GM12878 (cell line): ENCODE results near the gene POLR2L. TPM values are rescaled to one million over a fixed set of nuclear protein-coding genes. Genes with fewer than 3 reads are reported as not detected.

Experiments
- ATAC-seq: fragments of 200-7000 bp; cut with Tn5 transposase; 3 replicates; pipeline ENCODE4 v1.9.1; 2020; ENCODE audit warnings: mild to moderate bottlenecking, moderate library complexity
- BruUV-seq: library from RNA; stranded (reverse); fragments of 400-500 nt; replicated peaks from 2 replicates; lab custom pipeline; 2021; lab: Mats Ljungman, UMichigan
- CTCF ChIA-PET: fragments of 300-600 bp; sonication (Branson Sonifier 250); formaldehyde crosslinking; extraction: SDS; loops from one replicate; lab custom pipeline; 2021; ENCODE audit warnings: inconsistent platforms; lab: Yijun Ruan, JAX
- POLR2A ChIA-PET: fragments of 350-600 bp; formaldehyde crosslinking; extraction: SDS; loops from one replicate; lab custom pipeline; 2021; ENCODE audit warnings: inconsistent platforms; lab: Charles Lee
- RAD21 ChIA-PET: fragments of 300-600 bp; sonication (Branson Sonifier 250); formaldehyde crosslinking; loops from one replicate; lab custom pipeline; 2023; ENCODE audit warnings: antibody characterized with exemption; ENCODE audit not compliant: unreplicated experiment; lab: Charles Lee
- SMC1A ChIA-PET: fragments of 300-600 bp; sonication (Branson Sonifier 250); formaldehyde crosslinking; loops from one replicate; lab custom pipeline; 2023; ENCODE audit not compliant: unreplicated experiment, uncharacterized antibody; lab: Charles Lee
- DNase-seq: peaks from one replicate; pipeline ENCODE4 v3.0.0-alpha.2; 2011; ENCODE audit warnings: low read depth, low spot score
- FAIRE-seq: peaks from 3 replicates; lab custom pipeline; 2011; peaks lifted over from hg19 to GRCh38; lab: Jason Lieb, UNC
- H2AFZ ChIP-seq: 2 replicates; pipeline ENCODE4 v1.6.0; 2011; ENCODE audit warnings: low read depth, low read length, control low read depth; ENCODE audit not compliant: control insufficient read depth
- H3K27ac ChIP-seq: 2 replicates; pipeline ENCODE4 v1.5.1; 2011; ENCODE audit warnings: control low read depth; ENCODE audit not compliant: control insufficient read depth, insufficient read depth
- H3K27me3 ChIP-seq, 2 experiments: replicated peaks in 1 of 2; 2 replicates each; pipeline versions ENCODE4 v1.6.0 to v1.6.1; 2011; ENCODE audit warnings: low read length in 1 of 2; ENCODE audit not compliant: control insufficient read depth in 2 of 2, insufficient read depth in 2 of 2
- H3K36me3 ChIP-seq, 2 experiments: 2 replicates each; pipeline ENCODE4 v1.5.1; 2011; ENCODE audit warnings: low read length in 1 of 2; ENCODE audit not compliant: control insufficient read depth in 2 of 2, insufficient read depth in 2 of 2
- H3K4me1 ChIP-seq: 2 replicates; pipeline ENCODE4 v1.6.1; 2011; ENCODE audit warnings: mild to moderate bottlenecking, low read length, moderate library complexity, mixed read lengths; ENCODE audit not compliant: control insufficient read depth, insufficient read depth
- H3K4me2 ChIP-seq: 2 replicates; pipeline ENCODE4 v1.6.0; 2011; ENCODE audit warnings: control low read depth; ENCODE audit not compliant: control insufficient read depth, insufficient read depth
- H3K4me3 ChIP-seq: fragments of 200-600 bp; sonication (generic); 2 replicates; pipeline ENCODE4 v1.5.1; 2016
- H3K79me2 ChIP-seq: 2 replicates; pipeline ENCODE4 v1.6.0; 2011; ENCODE audit warnings: low read length; ENCODE audit not compliant: control insufficient read depth, insufficient read depth
- H3K9ac ChIP-seq: 2 replicates; pipeline ENCODE4 v1.8.0; 2011; ENCODE audit warnings: low read length, control low read depth, mixed read lengths; ENCODE audit not compliant: control insufficient read depth, insufficient read depth
- H3K9me3 ChIP-seq: replicated peaks from 3 replicates; pipeline ENCODE4 v1.5.1; 2011; ENCODE audit warnings: mild to moderate bottlenecking, low read length; ENCODE audit not compliant: control insufficient read depth, insufficient read depth
- H4K20me1 ChIP-seq: 2 replicates; pipeline ENCODE4 v1.6.0; 2011; ENCODE audit not compliant: control insufficient read depth, insufficient read depth
- BRCA1 ChIP-seq: IDR thresholded peaks from 2 replicates; pipeline ENCODE4 v1.6.1; 2011; ENCODE audit warnings: low read depth, low read length, improper control_type of control experiment
- CBFB ChIP-seq: IDR thresholded peaks from 2 replicates; pipeline ENCODE4 v1.6.1; 2016; ENCODE audit warnings: antibody characterized with exemption, low read depth
- EGR1 ChIP-seq, 2 experiments: IDR thresholded peaks; 1 replicate in 1 of 2; 2 replicates in 1 of 2; pipeline ENCODE4 v1.6.1; 2011 to 2012; ENCODE audit warnings: low read depth in 2 of 2, low read length in 2 of 2, borderline replicate concordance in 1 of 2, mild to moderate bottlenecking in 1 of 2, moderate library complexity in 1 of 2
- FOS ChIP-seq: IDR thresholded peaks from 3 replicates; pipeline ENCODE4 v1.6.1; 2011; ENCODE audit warnings: borderline replicate concordance; ENCODE audit not compliant: insufficient read length; ENCODE audit errors: extremely low read depth
- KLF5 ChIP-seq: fragments of 450-650 bp; IDR thresholded peaks from 2 replicates; pipeline ENCODE4 v1.6.1; 2014; ENCODE audit warnings: mild to moderate bottlenecking; ENCODE audit not compliant: partially characterized antibody
- MXI1 ChIP-seq: fragments of 150-350 bp; IDR thresholded peaks from 2 replicates; pipeline ENCODE4 v1.6.1; 2011; ENCODE audit warnings: low read depth, mild to moderate bottlenecking, inconsistent platforms, low read length, improper control_type of control experiment
- RCOR1 ChIP-seq: conservative IDR thresholded peaks from 2 replicates; pipeline ENCODE4 v1.6.1; 2012; ENCODE audit warnings: low read depth, low read length, improper control_type of control experiment
- RFX5 ChIP-seq: IDR thresholded peaks from 2 replicates; pipeline ENCODE4 v1.6.1; 2011; ENCODE audit warnings: low read depth, low read length, improper control_type of control experiment
- SMAD5 ChIP-seq: IDR thresholded peaks from 2 replicates; pipeline ENCODE4 v1.6.1; 2016; ENCODE audit warnings: antibody characterized with exemption, low read depth
- SUZ12 ChIP-seq: fragments of 200-600 bp; sonication (generic); IDR thresholded peaks from one replicate; pipeline ENCODE4 v1.6.1; 2018; ENCODE audit warnings: antibody characterized with exemption, mild to moderate bottlenecking; ENCODE audit not compliant: unreplicated experiment
- WGBS: methylation state at CpG from one replicate; pipeline ENCODE4 v1.1.6; 2016; ENCODE audit warnings: low lambda C conversion rate; ENCODE audit not compliant: insufficient replicate concordance, insufficient coverage; ENCODE audit errors: missing lambda C conversion rate; 5-methylcytosine and 5-hydroxymethylcytosine counted together
- in situ Hi-C: fragments of 300-500 bp; cut with MboI; formaldehyde crosslinking; loops from 9 replicates; pipeline ENCODE4 v1.14.3; 2018; ENCODE audit warnings: mixed read lengths
- intact Hi-C: fragments of 100-400 bp; cut with micrococcal nuclease; formaldehyde crosslinking; loops from one replicate; pipeline ENCODE4 v1.14.2; 2022; ENCODE audit not compliant: unreplicated experiment
- polyA plus RNA-seq, 11 experiments: library from polyadenylated mRNA; depleted of rRNA in 4 of 11; unstranded in 6 of 11; stranded (reverse) in 5 of 11; fragments of >200 nt; fragmentation: Nextera tagmentation in 4 of 11; fragmentation: Illumina TruSeq in 1 of 11; extraction: Ambion mirVana in 4 of 11; extraction: Trizol in 1 of 11; gene quantifications; 1 replicate in 1 of 11; 2 replicates in 10 of 11; pipeline versions ENCODE4 v1.2.1 to v1.2.3, GENCODE V29; 2011 to 2016; ENCODE audit warnings: inconsistent platforms in 2 of 11, missing spikeins in 2 of 11, low read depth in 1 of 11
- total RNA-seq, 4 experiments: library from RNA; depleted of rRNA in 3 of 4; stranded (reverse); fragments of >200 nt in 3 of 4; fragmentation: Illumina TruSeq in 1 of 4; extraction: Trizol in 1 of 4; gene quantifications; 2 replicates each; pipeline versions ENCODE4 v1.2.1 to v1.2.3, GENCODE V29; 2013 to 2021
- TF ChIP-seq, protein P1 (sequence below): fragments of 450-650 bp; IDR thresholded peaks from 2 replicates; pipeline ENCODE4 v1.6.1; 2017; ENCODE audit warnings: mild to moderate bottlenecking, low read depth, inconsistent platforms; ENCODE audit not compliant: poor library complexity, severe bottlenecking
- TF ChIP-seq, protein P2 (sequence below): IDR thresholded peaks from 2 replicates; pipeline ENCODE4 v1.6.1; 2012; ENCODE audit warnings: low read depth, low read length, improper control_type of control experiment
- TF ChIP-seq, protein P3 (sequence below): IDR thresholded peaks from 2 replicates; pipeline ENCODE4 v1.6.1; 2011; ENCODE audit warnings: low read depth, mild to moderate bottlenecking, low read length, moderate library complexity, borderline replicate concordance; ENCODE audit errors: extremely low read depth
- TF ChIP-seq, protein P4 (sequence below): fragments of 150-350 bp; IDR thresholded peaks from 2 replicates; pipeline ENCODE4 v1.6.1; 2014; ENCODE audit warnings: mild to moderate bottlenecking, low read depth, low read length

The POLR2L gene
- total and polyA plus RNA-seq, 10 of the 15 experiments (the other 5 are each of a cell fraction or from before 2014, with no cell fraction given): 23.1 to 497 (median 125) TPM

DNA sequence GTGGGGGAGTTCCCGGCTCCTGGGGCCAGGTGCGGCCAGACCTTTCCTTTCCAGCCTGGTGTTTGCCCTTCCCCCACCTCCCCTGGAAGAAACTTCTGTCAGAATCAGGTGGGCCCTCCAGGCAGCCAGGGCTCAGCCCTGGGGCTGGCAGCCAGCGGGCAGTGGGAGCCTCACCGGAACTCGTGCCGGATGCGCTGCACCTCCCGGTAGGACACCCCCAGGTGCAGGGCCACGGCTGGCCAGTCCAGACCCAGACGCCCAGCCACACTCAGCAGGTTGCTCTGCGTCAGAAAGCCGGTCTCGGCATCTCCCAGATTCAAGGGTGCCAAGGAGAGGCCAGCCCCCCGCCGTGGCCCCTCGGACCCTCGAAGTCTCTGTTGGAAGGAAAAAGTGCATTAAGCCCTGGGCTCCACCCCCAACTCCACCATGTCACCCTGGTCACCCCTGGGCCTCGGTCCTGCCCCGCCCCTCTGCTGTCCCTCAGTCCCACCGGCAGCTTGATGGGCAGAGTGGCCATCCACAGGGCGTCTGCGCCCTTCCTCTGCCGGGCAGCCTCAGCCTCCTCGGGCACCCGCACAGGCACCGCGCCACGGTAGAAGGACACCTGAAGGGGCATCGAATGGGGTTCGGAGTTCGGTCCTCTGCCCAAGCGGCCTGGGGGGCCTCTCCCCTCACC, 42.5 kb downstream of the POLR2L start:
- Histone ChIP-seq H3K9me3 (no peaks in the 10 kb centered on the region), H3K9ac (no peak overlapping the region), H3K36me3 (peaks cover 0 to 10% of the 10 kb centered on the region in 2 experiments; a peak in 2 of 4 replicates), H3K79me2 (peaks cover 38% of the 10 kb centered on the region), H3K27ac (no peak overlapping the region), H4K20me1 (no peaks in the 10 kb centered on the region), H3K27me3 (no peaks in the 10 kb centered on the region), H2AFZ (no peak overlapping the region), H3K4me1 (peaks cover 26% of the 10 kb centered on the region), H3K4me2 (no peak overlapping the region), H3K4me3 (no peak overlapping the region)
- FAIRE-seq: no peak
- CTCF ChIA-PET: no interaction called here
- RAD21 ChIA-PET: no interaction called here
- POLR2A ChIA-PET: no interaction called here
- BruUV-seq: TSS peak; percentile 18
- SMC1A ChIA-PET: no interaction called here
- no peak for ATAC-seq
- WGBS: 95% methylated on average over 32 of the region's 32 CpGs
- intact Hi-C loops (loop anchor here (5.0 kb wide), 1 partner anchor 52 kb away; the partner anchor contains the start of gene TALDO1), in situ Hi-C loops (loop anchor here (25.0 kb wide), 1 partner anchor 1588 kb away; the partner anchor contains the start of gene CD81)
- DNase-seq: no peak
- no peak for TF ChIP-seq BRCA1
- TF ChIP-seq RFX5: no peak
- no peak for TF ChIP-seq CBFB
- TF ChIP-seq, protein P1, sequence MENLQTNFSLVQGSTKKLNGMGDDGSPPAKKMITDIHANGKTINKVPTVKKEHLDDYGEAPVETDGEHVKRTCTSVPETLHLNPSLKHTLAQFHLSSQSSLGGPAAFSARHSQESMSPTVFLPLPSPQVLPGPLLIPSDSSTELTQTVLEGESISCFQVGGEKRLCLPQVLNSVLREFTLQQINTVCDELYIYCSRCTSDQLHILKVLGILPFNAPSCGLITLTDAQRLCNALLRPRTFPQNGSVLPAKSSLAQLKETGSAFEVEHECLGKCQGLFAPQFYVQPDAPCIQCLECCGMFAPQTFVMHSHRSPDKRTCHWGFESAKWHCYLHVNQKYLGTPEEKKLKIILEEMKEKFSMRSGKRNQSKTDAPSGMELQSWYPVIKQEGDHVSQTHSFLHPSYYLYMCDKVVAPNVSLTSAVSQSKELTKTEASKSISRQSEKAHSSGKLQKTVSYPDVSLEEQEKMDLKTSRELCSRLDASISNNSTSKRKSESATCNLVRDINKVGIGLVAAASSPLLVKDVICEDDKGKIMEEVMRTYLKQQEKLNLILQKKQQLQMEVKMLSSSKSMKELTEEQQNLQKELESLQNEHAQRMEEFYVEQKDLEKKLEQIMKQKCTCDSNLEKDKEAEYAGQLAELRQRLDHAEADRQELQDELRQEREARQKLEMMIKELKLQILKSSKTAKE: no peak
- no peak for TF ChIP-seq MXI1
- TF ChIP-seq SMAD5: no peak
- TF ChIP-seq, protein P2, sequence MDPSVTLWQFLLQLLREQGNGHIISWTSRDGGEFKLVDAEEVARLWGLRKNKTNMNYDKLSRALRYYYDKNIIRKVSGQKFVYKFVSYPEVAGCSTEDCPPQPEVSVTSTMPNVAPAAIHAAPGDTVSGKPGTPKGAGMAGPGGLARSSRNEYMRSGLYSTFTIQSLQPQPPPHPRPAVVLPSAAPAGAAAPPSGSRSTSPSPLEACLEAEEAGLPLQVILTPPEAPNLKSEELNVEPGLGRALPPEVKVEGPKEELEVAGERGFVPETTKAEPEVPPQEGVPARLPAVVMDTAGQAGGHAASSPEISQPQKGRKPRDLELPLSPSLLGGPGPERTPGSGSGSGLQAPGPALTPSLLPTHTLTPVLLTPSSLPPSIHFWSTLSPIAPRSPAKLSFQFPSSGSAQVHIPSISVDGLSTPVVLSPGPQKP: no peak
- no peak for TF ChIP-seq RCOR1
- TF ChIP-seq KLF5: no peak
- no peak for TF ChIP-seq SUZ12
- no peak for TF ChIP-seq EGR1 (IDR thresholded peaks at IDR 0.05; ENCODE audit: borderline replicate concordance in 1 of 2, low read depth in 2 of 2, low read length in 2 of 2)
- TF ChIP-seq, protein P3, sequence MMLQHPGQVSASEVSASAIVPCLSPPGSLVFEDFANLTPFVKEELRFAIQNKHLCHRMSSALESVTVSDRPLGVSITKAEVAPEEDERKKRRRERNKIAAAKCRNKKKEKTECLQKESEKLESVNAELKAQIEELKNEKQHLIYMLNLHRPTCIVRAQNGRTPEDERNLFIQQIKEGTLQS: no peak
- TF ChIP-seq, protein P4, sequence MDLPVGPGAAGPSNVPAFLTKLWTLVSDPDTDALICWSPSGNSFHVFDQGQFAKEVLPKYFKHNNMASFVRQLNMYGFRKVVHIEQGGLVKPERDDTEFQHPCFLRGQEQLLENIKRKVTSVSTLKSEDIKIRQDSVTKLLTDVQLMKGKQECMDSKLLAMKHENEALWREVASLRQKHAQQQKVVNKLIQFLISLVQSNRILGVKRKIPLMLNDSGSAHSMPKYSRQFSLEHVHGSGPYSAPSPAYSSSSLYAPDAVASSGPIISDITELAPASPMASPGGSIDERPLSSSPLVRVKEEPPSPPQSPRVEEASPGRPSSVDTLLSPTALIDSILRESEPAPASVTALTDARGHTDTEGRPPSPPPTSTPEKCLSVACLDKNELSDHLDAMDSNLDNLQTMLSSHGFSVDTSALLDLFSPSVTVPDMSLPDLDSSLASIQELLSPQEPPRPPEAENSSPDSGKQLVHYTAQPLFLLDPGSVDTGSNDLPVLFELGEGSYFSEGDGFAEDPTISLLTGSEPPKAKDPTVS: no peak
- no peak for TF ChIP-seq FOS
